Measurements from ENCODE around the gene GAL3ST3.

DNA sequence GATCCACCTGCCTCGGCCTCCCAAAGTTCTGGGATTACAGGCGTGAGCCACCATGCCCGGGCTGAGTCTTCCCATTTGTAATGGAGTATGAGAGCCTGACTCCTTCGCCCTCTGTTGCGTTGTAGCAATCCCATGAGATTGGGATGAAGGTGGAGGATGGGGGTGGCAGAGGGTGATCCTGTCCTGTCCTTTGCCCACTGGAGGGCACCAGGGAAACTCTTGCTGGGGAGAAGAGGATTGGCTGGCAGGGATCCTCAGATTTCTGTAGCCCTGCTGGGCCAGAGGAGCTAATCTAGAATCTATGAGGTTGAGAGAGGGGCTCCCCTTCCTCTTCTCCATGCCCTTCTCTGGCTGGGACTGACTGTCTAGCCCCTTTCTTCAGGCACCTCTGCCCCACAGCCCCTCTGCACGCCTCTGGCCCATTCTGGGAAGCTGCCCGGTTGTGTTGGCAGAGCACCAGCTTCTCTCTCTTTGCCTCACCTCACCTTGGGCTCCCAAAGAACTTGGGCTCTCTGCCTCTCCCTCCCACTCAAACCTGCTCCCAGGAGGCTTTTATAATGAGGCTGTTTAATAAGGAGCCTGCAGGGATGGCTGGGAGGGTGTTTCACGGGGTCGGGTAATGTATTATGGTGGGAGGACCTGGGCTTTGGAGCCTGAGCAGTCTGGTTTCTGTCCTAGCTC lies 13.2 kb downstream of the GAL3ST3 start:
- TF ChIP-seq, protein P1, sequence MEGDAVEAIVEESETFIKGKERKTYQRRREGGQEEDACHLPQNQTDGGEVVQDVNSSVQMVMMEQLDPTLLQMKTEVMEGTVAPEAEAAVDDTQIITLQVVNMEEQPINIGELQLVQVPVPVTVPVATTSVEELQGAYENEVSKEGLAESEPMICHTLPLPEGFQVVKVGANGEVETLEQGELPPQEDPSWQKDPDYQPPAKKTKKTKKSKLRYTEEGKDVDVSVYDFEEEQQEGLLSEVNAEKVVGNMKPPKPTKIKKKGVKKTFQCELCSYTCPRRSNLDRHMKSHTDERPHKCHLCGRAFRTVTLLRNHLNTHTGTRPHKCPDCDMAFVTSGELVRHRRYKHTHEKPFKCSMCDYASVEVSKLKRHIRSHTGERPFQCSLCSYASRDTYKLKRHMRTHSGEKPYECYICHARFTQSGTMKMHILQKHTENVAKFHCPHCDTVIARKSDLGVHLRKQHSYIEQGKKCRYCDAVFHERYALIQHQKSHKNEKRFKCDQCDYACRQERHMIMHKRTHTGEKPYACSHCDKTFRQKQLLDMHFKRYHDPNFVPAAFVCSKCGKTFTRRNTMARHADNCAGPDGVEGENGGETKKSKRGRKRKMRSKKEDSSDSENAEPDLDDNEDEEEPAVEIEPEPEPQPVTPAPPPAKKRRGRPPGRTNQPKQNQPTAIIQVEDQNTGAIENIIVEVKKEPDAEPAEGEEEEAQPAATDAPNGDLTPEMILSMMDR (IDR thresholded peaks at IDR 0.05), result no peak
- no peak for TF ChIP-seq POLR2AphosphoS5 (IDR thresholded peaks at IDR 0.05)
